Testis (tissue), 3 donors: ENCODE data around the gene ALG14. TPM values are rescaled to one million over a fixed set of nuclear protein-coding genes. Genes with fewer than 3 reads are reported as not detected.

ENCODE experiments used
- DNase-seq: peaks from one replicate; pipeline ENCODE4 v3.0.0-alpha.2; 2019
- H3K27ac ChIP-seq, 2 donors: fragments of 200-600 bp; sonication (generic); one replicate each; pipeline ENCODE4 v1.5.1; 2019
- H3K27me3 ChIP-seq: fragments of 200-600 bp; sonication (generic); one replicate; pipeline ENCODE4 v1.5.1; 2019
- H3K36me3 ChIP-seq: fragments of 200-600 bp; sonication (generic); one replicate; pipeline ENCODE4 v1.5.1; 2017; ENCODE audit warnings: low read depth; ENCODE audit errors: missing control alignments
- H3K4me1 ChIP-seq: fragments of 200-600 bp; sonication (generic); one replicate; pipeline ENCODE4 v1.5.1; 2019
- H3K4me3 ChIP-seq, 2 donors: fragments of 200-600 bp; sonication (generic); one replicate each; pipeline ENCODE4 v1.5.1; 2017 to 2019
- H3K9me3 ChIP-seq: fragments of 200-600 bp; sonication (generic); one replicate; pipeline ENCODE4 v1.5.1; 2017
- CTCF ChIP-seq, 3 experiments: fragments of 450-650 bp in 2 of 3; fragments of 200-600 bp in 1 of 3; sonication (generic) in 1 of 3; IDR thresholded peaks; one replicate each; pipeline ENCODE4 v1.5.1; 2016 to 2019; ENCODE audit warnings: antibody characterized with exemption in 3 of 3, mild to moderate bottlenecking in 2 of 3, moderate library complexity in 1 of 3
- POLR2A ChIP-seq: fragments of 450-650 bp; IDR thresholded peaks from one replicate; pipeline ENCODE4 v1.6.1; 2017; ENCODE audit warnings: antibody characterized with exemption, mild to moderate bottlenecking, moderate library complexity
- WGBS, 2 donors: methylation state at CpG; one replicate each; pipeline ENCODE4 v1.1.5; 2018; 5-methylcytosine and 5-hydroxymethylcytosine counted together
- intact Hi-C: fragments of 100-400 bp; cut with DNase I; formaldehyde crosslinking; loops from one replicate; pipeline ENCODE4 v1.15.1; 2023; ENCODE audit warnings: low total_unique reads
- polyA plus RNA-seq: library from polyadenylated mRNA; stranded (reverse); fragments of 350-450 nt; fragmentation: Illumina TruSeq; extraction: RNeasy Lipid Tissue Mini Kit (QIAGEN cat#74804); gene quantifications from one replicate; pipeline ENCODE4 v1.2.3, GENCODE V29; 2014; ENCODE audit warnings: low read depth, low replicate concordance; ENCODE audit not compliant: insufficient read depth
- total RNA-seq, 2 donors: library from RNA; depleted of rRNA; stranded (reverse); fragments of >200 nt; gene quantifications; one replicate each; pipeline ENCODE4 v1.2.3, GENCODE V29; 2016

The ALG14 gene
- total and polyA plus RNA-seq, 3 donors from 2014 or later, result 3.3 to 24.1 (median 5.3) TPM

GRCh38 chr1:94981575-94981973, 91.2 kb downstream of the ALG14 start:
- no peaks in the 10 kb centered on the region for H3K27me3 ChIP-seq
- H3K27ac ChIP-seq, result peak overlapping the region in 1 of 2 donors; percentile 36
- peaks cover 13% of the 10 kb centered on the region for H3K4me1 ChIP-seq
- no peaks in the 10 kb centered on the region for H3K9me3 ChIP-seq
- intact Hi-C loops, result no loop called here
- H3K36me3 ChIP-seq, result no peaks in the 10 kb centered on the region
- TF ChIP-seq CTCF (IDR thresholded peaks at IDR 0.05), result no peak
- TF ChIP-seq POLR2A, result no peak
- 86 to 93% methylated on average over 1 of the region's 1 CpG for WGBS, 2 donors
- H3K4me3 ChIP-seq, result no peak overlapping the region
- no peak for DNase-seq

- no peaks in the 10 kb centered on the region for H3K9me3 ChIP-seq
- H3K36me3 ChIP-seq, result no peaks in the 10 kb centered on the region
- peak overlapping the region; percentile 36 to 50 for H3K27ac ChIP-seq
- intact Hi-C loops, result no loop called here
- peaks cover 13% of the 10 kb centered on the region for H3K4me1 ChIP-seq
- H3K27me3 ChIP-seq, result no peaks in the 10 kb centered on the region
- TF ChIP-seq POLR2A, result no peak
- TF ChIP-seq CTCF (IDR thresholded peaks at IDR 0.05), result no peak
- DNase-seq, result no peak
- no peak overlapping the region for H3K4me3 ChIP-seq
- 65 to 71% methylated on average over 6 of the region's 6 CpGs for WGBS, 2 donors
Observed at GRCh38 chr1:94980582-94981574, 91.9 kb downstream of the ALG14 start.

- intact Hi-C loops, result no loop called here
- Histone ChIP-seq H3K4me1 (peaks cover 13% of the 10 kb centered on the region), H3K4me3 (no peak overlapping the region), H3K27ac (peak overlapping the region; percentile 31 to 50), H3K27me3 (no peaks in the 10 kb centered on the region), H3K36me3 (no peaks in the 10 kb centered on the region), H3K9me3 (no peaks in the 10 kb centered on the region)
- 62 to 68% methylated on average over 9 of the region's 9 CpGs for WGBS, 2 donors
- no peak for DNase-seq
- TF ChIP-seq POLR2A, result no peak
- no peak for TF ChIP-seq CTCF (IDR thresholded peaks at IDR 0.05)
Observed at GRCh38 chr1:94979656-94980581, 92.8 kb downstream of the ALG14 start.

GRCh38 chr1:94979131-94979530, 93.6 kb downstream of the ALG14 start:
- Histone ChIP-seq H3K27ac (peak overlapping the region in 1 of 2 donors; percentile 31), H3K4me1 (peaks cover 13% of the 10 kb centered on the region), H3K27me3 (no peaks in the 10 kb centered on the region), H3K9me3 (no peaks in the 10 kb centered on the region), H3K4me3 (no peak overlapping the region), H3K36me3 (no peaks in the 10 kb centered on the region)
- intact Hi-C loops, result no loop called here
- no peak for DNase-seq
- no peak for TF ChIP-seq POLR2A
- 91 to 94% methylated on average over 5 of the region's 5 CpGs for WGBS, 2 donors

- 94 to 95% methylated on average over 2 of the region's 2 CpGs for WGBS, 2 donors
- Histone ChIP-seq H3K27me3 (no peaks in the 10 kb centered on the region), H3K4me1 (peaks cover 18% of the 10 kb centered on the region), H3K27ac (no peak overlapping the region), H3K36me3 (no peaks in the 10 kb centered on the region), H3K9me3 (no peaks in the 10 kb centered on the region), H3K4me3 (no peak overlapping the region)
- TF ChIP-seq POLR2A (no peak), CTCF (IDR thresholded peaks at IDR 0.05) (no peak)
- no peak for DNase-seq
- intact Hi-C loops, result no loop called here
Observed at GRCh38 chr1:94978401-94978800, 94.3 kb downstream of the ALG14 start.
